HG03571 (cell line): ENCODE measurements around the gene ANKRD18A.
"Not testable (repeated sequence)": the region's sequence is repeated elsewhere in the genome, so short reads cannot be mapped to it uniquely, and the experiment has no call there.

ENCODE experiments used
- ATAC-seq: cut with Tn5 transposase; IDR thresholded peaks from one replicate; pipeline ENCODE4 v1.9.1; 2021; ENCODE audit not compliant: unreplicated experiment

ANKRD18A gene

GRCh38 chr9:38629511-38629910 lies 9.1 kb upstream of the ANKRD18A start:
- no peak for ATAC-seq

GRCh38 chr9:38626006-38626405 lies 5.6 kb upstream of the ANKRD18A start:
- no peak for ATAC-seq

GRCh38 chr9:38622951-38623350 lies 2.6 kb upstream of the ANKRD18A start:
- ATAC-seq, result no peak

GRCh38 chr9:38622288-38622674 lies 1.9 kb upstream of the ANKRD18A start:
- no peak for ATAC-seq

- ATAC-seq, result no peak
Observed at GRCh38 chr9:38621434-38622287, 1.3 kb upstream of the ANKRD18A start.

- no peak for ATAC-seq
Observed at GRCh38 chr9:38619556-38620447, 594 bp downstream of the ANKRD18A start.

- not testable (repeated sequence) for ATAC-seq
Observed at GRCh38 chr9:38598029-38598745, 22.2 kb downstream of the ANKRD18A start.

GRCh38 chr9:38595117-38595516 lies 25.3 kb downstream of the ANKRD18A start:
- ATAC-seq, result not testable (repeated sequence)

GRCh38 chr9:38591346-38592063 lies 28.9 kb downstream of the ANKRD18A start:
- ATAC-seq, result not testable (repeated sequence)

GRCh38 chr9:38583765-38584164 lies 36.6 kb downstream of the ANKRD18A start:
- ATAC-seq, result not testable (repeated sequence)

GRCh38 chr9:38580112-38580511 lies 40.3 kb downstream of the ANKRD18A start:
- not testable (repeated sequence) for ATAC-seq

GRCh38 chr9:38576181-38576580 lies 44.2 kb downstream of the ANKRD18A start:
- ATAC-seq, result not testable (repeated sequence)

- ATAC-seq, result not testable (repeated sequence)
Observed at GRCh38 chr9:38566048-38566447, 54.3 kb downstream of the ANKRD18A start.

GRCh38 chr9:38565178-38565577 lies 55.2 kb downstream of the ANKRD18A start:
- ATAC-seq, result not testable (repeated sequence)

GRCh38 chr9:38563911-38564310 lies 56.5 kb downstream of the ANKRD18A start:
- ATAC-seq, result not testable (repeated sequence)

- ATAC-seq, result not testable (repeated sequence)
Observed at GRCh38 chr9:38561134-38561533, 59.3 kb downstream of the ANKRD18A start.

- ATAC-seq, result not testable (repeated sequence)
Observed at GRCh38 chr9:38559172-38559571, 61.2 kb downstream of the ANKRD18A start.

- ATAC-seq, result not testable (repeated sequence)
Observed at GRCh38 chr9:38557746-38558145, 62.6 kb downstream of the ANKRD18A start.

GRCh38 chr9:38554966-38555365 lies 65.4 kb downstream of the ANKRD18A start:
- ATAC-seq, result not testable (repeated sequence)

GRCh38 chr9:38553019-38553418 lies 67.4 kb downstream of the ANKRD18A start:
- not testable (repeated sequence) for ATAC-seq
